Measurements from ENCODE around the gene THSD4. TPM values are rescaled to one million over a fixed set of nuclear protein-coding genes. Genes with fewer than 3 reads are reported as not detected.

The THSD4 gene
- polyA plus RNA-seq, 1 donor (not counting 4 experiments of a cell fraction or from before 2014, with no cell fraction given), result 24.5 TPM

DNA sequence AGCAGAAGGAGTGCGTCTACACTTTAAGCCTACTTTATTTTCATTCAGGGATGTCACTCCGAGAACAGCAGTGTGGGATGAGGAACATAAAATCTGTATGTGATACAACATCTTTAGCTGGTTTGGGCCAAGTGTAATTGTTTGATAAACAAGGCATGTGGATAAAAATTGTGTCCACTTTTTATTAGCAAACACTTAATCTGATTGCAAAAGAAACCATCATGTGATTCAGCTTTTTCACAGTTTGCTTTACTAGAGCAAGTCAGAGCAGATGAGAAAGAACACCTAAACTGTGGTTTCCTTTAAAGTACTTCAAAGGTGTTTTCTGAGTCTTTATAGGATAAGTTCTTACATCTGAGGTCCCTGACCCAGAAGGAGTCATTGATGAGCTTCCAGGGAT is 237.9 kb downstream of the THSD4 start:
- H3K9me1 ChIP-seq (ENCODE audit: control insufficient read depth, extremely low read depth, insufficient read depth, low read length), result no peaks in the 10 kb centered on the region
- no peak for DNase-seq (ENCODE audit: low read depth, low spot score)
- H3K9me3 ChIP-seq (ENCODE audit: control insufficient read depth, low read depth, low read length), result no peaks in the 10 kb centered on the region
- no peak overlapping the region for H3K4me2 ChIP-seq (ENCODE audit: control insufficient read depth, extremely low read depth, insufficient read depth, low read depth, low read length)
- H3K4me3 ChIP-seq (ENCODE audit: control insufficient read depth in 2 of 3, extremely low read depth in 1 of 3, insufficient read depth in 2 of 3, low read depth in 1 of 3, low read length in 3 of 3), result no peak overlapping the region
- peak; percentile 34 for FAIRE-seq
- H4K20me1 ChIP-seq (ENCODE audit: control insufficient read depth, extremely low read depth, insufficient read depth, low read length), result no peaks in the 10 kb centered on the region
- TF ChIP-seq EZH2 (IDR thresholded peaks at IDR 0.05; ENCODE audit: low read length), result no peak
- TF ChIP-seq, protein P1, sequence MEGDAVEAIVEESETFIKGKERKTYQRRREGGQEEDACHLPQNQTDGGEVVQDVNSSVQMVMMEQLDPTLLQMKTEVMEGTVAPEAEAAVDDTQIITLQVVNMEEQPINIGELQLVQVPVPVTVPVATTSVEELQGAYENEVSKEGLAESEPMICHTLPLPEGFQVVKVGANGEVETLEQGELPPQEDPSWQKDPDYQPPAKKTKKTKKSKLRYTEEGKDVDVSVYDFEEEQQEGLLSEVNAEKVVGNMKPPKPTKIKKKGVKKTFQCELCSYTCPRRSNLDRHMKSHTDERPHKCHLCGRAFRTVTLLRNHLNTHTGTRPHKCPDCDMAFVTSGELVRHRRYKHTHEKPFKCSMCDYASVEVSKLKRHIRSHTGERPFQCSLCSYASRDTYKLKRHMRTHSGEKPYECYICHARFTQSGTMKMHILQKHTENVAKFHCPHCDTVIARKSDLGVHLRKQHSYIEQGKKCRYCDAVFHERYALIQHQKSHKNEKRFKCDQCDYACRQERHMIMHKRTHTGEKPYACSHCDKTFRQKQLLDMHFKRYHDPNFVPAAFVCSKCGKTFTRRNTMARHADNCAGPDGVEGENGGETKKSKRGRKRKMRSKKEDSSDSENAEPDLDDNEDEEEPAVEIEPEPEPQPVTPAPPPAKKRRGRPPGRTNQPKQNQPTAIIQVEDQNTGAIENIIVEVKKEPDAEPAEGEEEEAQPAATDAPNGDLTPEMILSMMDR (optimal IDR thresholded peaks at IDR 0.05 in 1 of 3, IDR thresholded peaks at IDR 0.05 in 1 of 3, conservative IDR thresholded peaks at IDR 0.05 in 1 of 3; ENCODE audit: extremely low read depth in 1 of 3, insufficient read depth in 2 of 3, low read length in 3 of 3), result no peak
- H3K9ac ChIP-seq (ENCODE audit: control insufficient read depth, extremely low read depth, insufficient read depth, low read length), result no peak overlapping the region
- dilution Hi-C loops (cut with MboI; ENCODE audit: extremely low pct_ligation_motif_present, low sequenced_read_pairs), result no loop called here
- H3K4me1 ChIP-seq (ENCODE audit: control insufficient read depth, extremely low read depth, insufficient read depth, low read length), result peaks cover 32% of the 10 kb centered on the region
- no peak overlapping the region for H3K27ac ChIP-seq (ENCODE audit: control insufficient read depth, insufficient read depth, low read length)
- no peak overlapping the region for H2AFZ ChIP-seq (ENCODE audit: control insufficient read depth, low read length)
- no peaks in the 10 kb centered on the region for H3K27me3 ChIP-seq (ENCODE audit: control insufficient read depth, extremely low read depth, insufficient read depth, low read length)
- H3K36me3 ChIP-seq (ENCODE audit: control insufficient read depth in 2 of 2, extremely low read depth in 1 of 2, insufficient read depth in 2 of 2, low read length in 2 of 2), result peaks cover 19 to 23% of the 10 kb centered on the region in 2 experiments
- H3K79me2 ChIP-seq (ENCODE audit: control insufficient read depth, insufficient read depth, low read length), result no peaks in the 10 kb centered on the region

GRCh38 chr15:71355268-71355667 is 240.0 kb downstream of the THSD4 start:
- H3K27ac ChIP-seq (ENCODE audit: control insufficient read depth, insufficient read depth, low read length), result peak overlapping the region; percentile 25
- H3K4me2 ChIP-seq (ENCODE audit: control insufficient read depth, extremely low read depth, insufficient read depth, low read depth, low read length), result peak overlapping the region; percentile 45
- no peaks in the 10 kb centered on the region for H3K27me3 ChIP-seq (ENCODE audit: control insufficient read depth, extremely low read depth, insufficient read depth, low read length)
- TF ChIP-seq, protein P1 (optimal IDR thresholded peaks at IDR 0.05 in 1 of 3, IDR thresholded peaks at IDR 0.05 in 1 of 3, conservative IDR thresholded peaks at IDR 0.05 in 1 of 3; ENCODE audit: extremely low read depth in 1 of 3, insufficient read depth in 2 of 3, low read length in 3 of 3), result no peak
- TF ChIP-seq EZH2 (IDR thresholded peaks at IDR 0.05; ENCODE audit: low read length), result no peak
- peak; percentile 91 for DNase-seq (ENCODE audit: low read depth, low spot score)
- FAIRE-seq, result peak; percentile 92
- H4K20me1 ChIP-seq (ENCODE audit: control insufficient read depth, extremely low read depth, insufficient read depth, low read length), result no peaks in the 10 kb centered on the region
- dilution Hi-C loops (cut with MboI; ENCODE audit: extremely low pct_ligation_motif_present, low sequenced_read_pairs), result no loop called here
- peaks cover 32% of the 10 kb centered on the region for H3K4me1 ChIP-seq (ENCODE audit: control insufficient read depth, extremely low read depth, insufficient read depth, low read length)
- no peaks in the 10 kb centered on the region for H3K79me2 ChIP-seq (ENCODE audit: control insufficient read depth, insufficient read depth, low read length)
- no peaks in the 10 kb centered on the region for H3K9me3 ChIP-seq (ENCODE audit: control insufficient read depth, low read depth, low read length)
- H3K4me3 ChIP-seq (ENCODE audit: control insufficient read depth in 2 of 3, extremely low read depth in 1 of 3, insufficient read depth in 2 of 3, low read depth in 1 of 3, low read length in 3 of 3), result no peak overlapping the region
- no peak overlapping the region for H3K9ac ChIP-seq (ENCODE audit: control insufficient read depth, extremely low read depth, insufficient read depth, low read length)
- H2AFZ ChIP-seq (ENCODE audit: control insufficient read depth, low read length), result no peak overlapping the region
- peaks cover 20 to 31% of the 10 kb centered on the region in 2 experiments for H3K36me3 ChIP-seq (ENCODE audit: control insufficient read depth in 2 of 2, extremely low read depth in 1 of 2, insufficient read depth in 2 of 2, low read length in 2 of 2)
- no peaks in the 10 kb centered on the region for H3K9me1 ChIP-seq (ENCODE audit: control insufficient read depth, extremely low read depth, insufficient read depth, low read length)
